K562 (cell line): ENCODE results near the gene NCOA6. TPM values are rescaled to one million over a fixed set of nuclear protein-coding genes. Genes with fewer than 3 reads are reported as not detected.

Experiments
- ATAC-seq: fragments of 200-7000 bp; cut with Tn5 transposase; 3 replicates; pipeline ENCODE4 v1.9.1; 2020; ENCODE audit warnings: moderate library complexity
- BruUV-seq: library from RNA; stranded (reverse); fragments of 400-500 nt; replicated peaks from 2 replicates; lab custom pipeline; 2021; lab: Mats Ljungman, UMichigan
- CTCF ChIA-PET: fragments of 300-600 bp; formaldehyde crosslinking; extraction: SDS; loops from one replicate; lab custom pipeline; 2021; ENCODE audit warnings: low intra/inter-chr PET ratio; lab: Yijun Ruan, JAX
- POLR2A ChIA-PET: fragments of 300-600, 350-650 bp; sonication (Branson Sonifier 250); formaldehyde crosslinking; extraction: SDS; loops from one replicate; lab custom pipeline; 2021; ENCODE audit warnings: antibody characterized with exemption, inconsistent platforms; lab: Yijun Ruan, JAX
- DNase-seq, 4 experiments: peaks; one replicate each; pipeline versions ENCODE4 v3.0.0 to v3.0.0-alpha.2; 2011 to 2018; ENCODE audit warnings: low spot score in 3 of 4, mixed read lengths in 3 of 4; ENCODE audit errors: extremely low read depth in 1 of 4
- FAIRE-seq: peaks from 2 replicates; lab custom pipeline; 2011; peaks lifted over from hg19 to GRCh38; lab: Jason Lieb, UNC
- H2AFZ ChIP-seq: 2 replicates; pipeline ENCODE4 v1.6.0; 2011; ENCODE audit warnings: low read depth, low read length, control low read depth, inconsistent platforms
- H3K27ac ChIP-seq: fragments of 200-600 bp; 3 replicates; pipeline ENCODE4 v1.8.0; 2011; ENCODE audit warnings: low read depth, mild to moderate bottlenecking, control low read depth, inconsistent platforms, low read length, moderate library complexity, mixed read lengths; ENCODE audit errors: extremely low read depth
- H3K27me3 ChIP-seq, 2 experiments: fragments of 300-600 bp in 1 of 2; 2 replicates in 1 of 2; 3 replicates in 1 of 2; pipeline versions ENCODE4 v1.6.0 to v1.8.0; 2011; ENCODE audit warnings: inconsistent platforms in 2 of 2, low read length in 2 of 2, mild to moderate bottlenecking in 1 of 2, mixed read lengths in 1 of 2, moderate library complexity in 1 of 2; ENCODE audit not compliant: control insufficient read depth in 2 of 2, insufficient read depth in 2 of 2
- H3K36me3 ChIP-seq: fragments of 300-600 bp; 3 replicates; pipeline ENCODE4 v1.8.0; 2011; ENCODE audit warnings: mild to moderate bottlenecking, low read length, inconsistent platforms; ENCODE audit not compliant: control insufficient read depth, insufficient read depth
- H3K4me1 ChIP-seq, 2 experiments: fragments of 200-600 bp in 1 of 2; replicated peaks in 1 of 2; 2 replicates in 1 of 2; 3 replicates in 1 of 2; pipeline versions ENCODE4 v1.5.1 to v1.8.0; 2011; ENCODE audit warnings: inconsistent platforms in 2 of 2, low read length in 2 of 2, mild to moderate bottlenecking in 1 of 2, mixed read lengths in 1 of 2, moderate library complexity in 1 of 2; ENCODE audit not compliant: control insufficient read depth in 2 of 2, insufficient read depth in 2 of 2
- H3K4me2 ChIP-seq: 2 replicates; pipeline ENCODE4 v1.6.1; 2011; ENCODE audit warnings: low read length, control low read depth, inconsistent platforms, mixed read lengths; ENCODE audit not compliant: insufficient read depth
- H3K4me3 ChIP-seq: fragments of 200-600 bp; sonication (generic), shearing (Covaris generic); 2 replicates; pipeline ENCODE4 v1.5.1; 2016; ENCODE audit warnings: control low read depth, inconsistent platforms
- H3K79me2 ChIP-seq: fragments of 200-600 bp; 3 replicates; pipeline ENCODE4 v1.8.0; 2011; ENCODE audit warnings: low read length, inconsistent platforms; ENCODE audit not compliant: control insufficient read depth, insufficient read depth
- H3K9ac ChIP-seq, 2 experiments: 2 replicates each; pipeline versions ENCODE4 v1.6.0 to v1.6.1; 2011; ENCODE audit warnings: low read depth in 2 of 2, low read length in 2 of 2, control low read depth in 1 of 2, inconsistent platforms in 1 of 2, mild to moderate bottlenecking in 1 of 2, mixed read lengths in 1 of 2; ENCODE audit not compliant: insufficient read depth in 1 of 2
- H3K9me1 ChIP-seq: one replicate; pipeline ENCODE4 v1.6.0; 2011; ENCODE audit warnings: inconsistent platforms, mild to moderate bottlenecking, low read length, moderate library complexity; ENCODE audit not compliant: control insufficient read depth, insufficient read depth
- H3K9me3 ChIP-seq: replicated peaks from 2 replicates; pipeline ENCODE4 v1.5.1; 2011; ENCODE audit warnings: low read depth, low read length, inconsistent platforms; ENCODE audit not compliant: control insufficient read depth, insufficient read depth
- H4K20me1 ChIP-seq: replicated peaks from 2 replicates; pipeline ENCODE4 v1.6.1; 2011; ENCODE audit warnings: low read length, inconsistent platforms, mixed read lengths; ENCODE audit not compliant: control insufficient read depth, insufficient read depth
- ARID1B ChIP-seq: fragments of 450-650 bp; IDR thresholded peaks from 2 replicates; pipeline ENCODE4 v1.6.1; 2016; ENCODE audit warnings: antibody characterized with exemption, mild to moderate bottlenecking, inconsistent platforms
- ATF7 ChIP-seq: fragments of 450-650 bp; IDR thresholded peaks from 2 replicates; pipeline ENCODE4 v1.7.1; 2014; ENCODE audit warnings: mild to moderate bottlenecking, moderate library complexity
- CC2D1A ChIP-seq: fragments of 450-650 bp; IDR thresholded peaks from 2 replicates; pipeline ENCODE4 v1.6.1; 2017; ENCODE audit warnings: mild to moderate bottlenecking
- CTBP1 ChIP-seq: fragments of 450-650 bp; IDR thresholded peaks from 2 replicates; pipeline ENCODE4 v1.6.1; 2016; ENCODE audit warnings: borderline replicate concordance
- CXXC5 ChIP-seq: fragments of 250-450 bp; sonication (Bioruptor Pico); IDR thresholded peaks from 2 replicates; pipeline ENCODE4 v1.8.0; 2022; ENCODE audit warnings: inconsistent platforms, mild to moderate bottlenecking, moderate library complexity
- DPF2 ChIP-seq: fragments of 450-650 bp; IDR thresholded peaks from 2 replicates; pipeline ENCODE4 v1.6.1; 2016
- FOXJ2 ChIP-seq: fragments of 200-800 bp; sonication (Bioruptor generic); IDR thresholded peaks from 2 replicates; pipeline ENCODE4 v1.6.1; 2016; ENCODE audit warnings: missing genetic modification characterization, missing compliant biosample characterization
- HMG20A ChIP-seq: fragments of 450-650 bp; formaldehyde crosslinking; conservative IDR thresholded peaks from 2 replicates; pipeline ENCODE4 v1.4.0; 2020; ENCODE audit warnings: mild to moderate bottlenecking, mixed read lengths
- PHB2 ChIP-seq: fragments of 450-650 bp; IDR thresholded peaks from 2 replicates; pipeline ENCODE4 v1.6.1; 2017; ENCODE audit warnings: low read depth
- SRSF3 ChIP-seq: fragments of 200-400 bp; formaldehyde crosslinking; IDR thresholded peaks from 2 replicates; pipeline ENCODE4 v1.6.1; 2016; ENCODE audit warnings: mild to moderate bottlenecking, low read length, moderate library complexity; ENCODE audit not compliant: insufficient read depth
- TGIF2 ChIP-seq: sonication (generic); formaldehyde crosslinking; IDR thresholded peaks from 2 replicates; pipeline ENCODE4 v1.8.1; 2022; ENCODE audit warnings: mild to moderate bottlenecking, missing genetic modification reagents, moderate library complexity
- ZEB2 ChIP-seq: fragments of 450-650 bp; IDR thresholded peaks from 2 replicates; pipeline ENCODE4 v1.6.1; 2016
- WGBS: fragments of 100-300 bp; shearing (Covaris generic); methylation state at CpG from one replicate; pipeline ENCODE4 v1.1.6; 2016; ENCODE audit warnings: low coverage, mixed read lengths; ENCODE audit not compliant: insufficient coverage; ENCODE audit errors: missing lambda C conversion rate; 5-methylcytosine and 5-hydroxymethylcytosine counted together
- in situ Hi-C: fragments of 300-500 bp; cut with MboI; formaldehyde crosslinking; loops from 4 replicates; pipeline ENCODE4 v1.15.0; 2018; ENCODE audit warnings: inconsistent platforms, mixed read lengths
- intact Hi-C: fragments of 100-400 bp; cut with micrococcal nuclease; formaldehyde crosslinking; loops from 2 replicates; pipeline ENCODE4 v1.14.2; 2022
- polyA plus RNA-seq, 8 experiments: library from polyadenylated mRNA; depleted of rRNA in 4 of 8; stranded (reverse) in 5 of 8; unstranded in 3 of 8; fragments of >200 nt; fragmentation: Nextera tagmentation in 2 of 8; fragmentation: Illumina TruSeq in 1 of 8; extraction: Ambion mirVana in 2 of 8; extraction: Trizol in 1 of 8; gene quantifications; 2 replicates each; pipeline versions ENCODE4 v1.2.1 to v1.2.3, GENCODE V29; 2011 to 2014; ENCODE audit warnings: inconsistent platforms in 1 of 8, missing spikeins in 1 of 8
- total RNA-seq, 7 experiments: library from RNA; depleted of rRNA in 6 of 7; stranded (reverse); fragments of >200 nt in 6 of 7; fragmentation: Illumina TruSeq in 2 of 7; extraction: Trizol in 2 of 7; gene quantifications; 2 replicates each; pipeline versions ENCODE4 v1.2.1 to v1.2.3, GENCODE V29; 2011 to 2021; ENCODE audit warnings: low replicate concordance in 1 of 7
- TF ChIP-seq, protein P1 (sequence below), 2 experiments: fragments of 450-650 bp in 1 of 2; sonication (generic) in 1 of 2; formaldehyde crosslinking; conservative IDR thresholded peaks; 2 replicates each; pipeline versions ENCODE4 v1.4.0 to v1.8.1; 2020 to 2022; ENCODE audit warnings: mild to moderate bottlenecking in 1 of 2, missing genetic modification reagents in 1 of 2
- TF ChIP-seq, protein P2 (sequence below): fragments of 450-650 bp; IDR thresholded peaks from one replicate; pipeline ENCODE4 v1.6.1; 2018; ENCODE audit warnings: mild to moderate bottlenecking, moderate library complexity; ENCODE audit not compliant: partially characterized antibody

Gene NCOA6
- total and polyA plus RNA-seq, 9 of the 15 experiments (the other 6 are each of a cell fraction or from before 2014, with no cell fraction given): 6.1 to 25.0 (median 9.5) TPM

DNA sequence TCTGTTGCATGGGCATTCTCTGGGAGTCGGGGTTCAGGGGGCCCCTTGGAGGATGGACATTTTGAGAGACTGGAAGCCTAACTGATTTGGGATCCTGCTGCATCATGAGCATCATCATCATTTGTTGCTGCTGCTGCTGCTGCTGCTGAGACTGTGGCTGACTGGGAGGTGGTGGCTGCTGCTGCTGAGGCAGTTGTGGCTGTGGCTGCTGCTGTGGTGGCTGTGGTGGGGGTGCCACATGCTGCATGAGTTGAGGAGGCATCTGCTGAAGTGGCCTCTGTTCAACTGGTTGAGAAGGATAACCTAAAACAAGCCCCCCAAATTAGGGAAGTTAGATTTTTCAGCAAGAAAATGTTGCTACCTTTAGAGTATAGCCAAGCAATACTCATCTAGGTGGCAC is 82.4 kb downstream of the NCOA6 start:
- ChIA-PET CTCF (no interaction called here), POLR2A (no interaction called here)
- Histone ChIP-seq H2AFZ (no peak overlapping the region), H3K4me1 (no peaks in the 10 kb centered on the region), H4K20me1 (no peaks in the 10 kb centered on the region), H3K27ac (no peak overlapping the region), H3K4me2 (no peak overlapping the region), H3K36me3 (peaks cover 61% of the 10 kb centered on the region; the same call in 1 of the 3 replicates), H3K79me2 (no peaks in the 10 kb centered on the region), H3K9me1 (no peaks in the 10 kb centered on the region), H3K9ac (no peak overlapping the region), H3K4me3 (no peak overlapping the region), H3K9me3 (no peaks in the 10 kb centered on the region), H3K27me3 (no peaks in the 10 kb centered on the region)
- in situ Hi-C loops (no loop called here), intact Hi-C loops (no loop called here)
- no peak for ATAC-seq
- TF ChIP-seq CTBP1: no peak
- no peak for TF ChIP-seq DPF2
- TF ChIP-seq ZEB2: no peak
- TF ChIP-seq CXXC5 (CRISPR knock-in tag): no peak
- TF ChIP-seq CC2D1A: no peak
- TF ChIP-seq, protein P1, sequence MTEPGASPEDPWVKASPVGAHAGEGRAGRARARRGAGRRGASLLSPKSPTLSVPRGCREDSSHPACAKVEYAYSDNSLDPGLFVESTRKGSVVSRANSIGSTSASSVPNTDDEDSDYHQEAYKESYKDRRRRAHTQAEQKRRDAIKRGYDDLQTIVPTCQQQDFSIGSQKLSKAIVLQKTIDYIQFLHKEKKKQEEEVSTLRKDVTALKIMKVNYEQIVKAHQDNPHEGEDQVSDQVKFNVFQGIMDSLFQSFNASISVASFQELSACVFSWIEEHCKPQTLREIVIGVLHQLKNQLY (CRISPR knock-in tag; conservative IDR thresholded peaks at IDR 0.05): no peak
- TF ChIP-seq, protein P2, sequence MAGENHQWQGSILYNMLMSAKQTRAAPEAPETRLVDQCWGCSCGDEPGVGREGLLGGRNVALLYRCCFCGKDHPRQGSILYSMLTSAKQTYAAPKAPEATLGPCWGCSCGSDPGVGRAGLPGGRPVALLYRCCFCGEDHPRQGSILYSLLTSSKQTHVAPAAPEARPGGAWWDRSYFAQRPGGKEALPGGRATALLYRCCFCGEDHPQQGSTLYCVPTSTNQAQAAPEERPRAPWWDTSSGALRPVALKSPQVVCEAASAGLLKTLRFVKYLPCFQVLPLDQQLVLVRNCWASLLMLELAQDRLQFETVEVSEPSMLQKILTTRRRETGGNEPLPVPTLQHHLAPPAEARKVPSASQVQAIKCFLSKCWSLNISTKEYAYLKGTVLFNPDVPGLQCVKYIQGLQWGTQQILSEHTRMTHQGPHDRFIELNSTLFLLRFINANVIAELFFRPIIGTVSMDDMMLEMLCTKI: no peak
- no peak for TF ChIP-seq ATF7
- no peak for TF ChIP-seq PHB2
- TF ChIP-seq SRSF3: no peak
- TF ChIP-seq FOXJ2 (tag): no peak
- no peak for TF ChIP-seq HMG20A
- TF ChIP-seq TGIF2 (CRISPR knock-in tag): no peak
- TF ChIP-seq ARID1B: no peak
- 100% methylated on average over 1 of the region's 1 CpG for WGBS
- FAIRE-seq: no peak
- BruUV-seq: no TSS peak
- no peak for DNase-seq
